A549 (cell line): Measurements from ENCODE around the gene PTPRN2. TPM values are rescaled to one million over a fixed set of nuclear protein-coding genes. Genes with fewer than 3 reads are reported as not detected.

Source experiments
- ATAC-seq, 2 experiments: fragments of 200-7000 bp in 1 of 2; fragments of >200 bp in 1 of 2; cut with Nextera tagmentation in 1 of 2; cut with Tn5 transposase in 1 of 2; 3 replicates each; pipeline versions ENCODE4 v1.8.0 to v1.9.1; 2018 to 2020; ENCODE audit warnings: mild to moderate bottlenecking in 1 of 2, moderate library complexity in 1 of 2
- CTCF ChIA-PET: fragments of 300-600 bp; sonication (Branson Sonifier 250); formaldehyde crosslinking; extraction: SDS; loops from one replicate; lab custom pipeline; 2021; ENCODE audit warnings: antibody characterized with exemption, inconsistent platforms; lab: Yijun Ruan, JAX
- POLR2A ChIA-PET: fragments of 350-600 bp; formaldehyde crosslinking; extraction: SDS; loops from one replicate; lab custom pipeline; 2021; ENCODE audit warnings: antibody characterized with exemption, inconsistent platforms; lab: Yijun Ruan, JAX
- DNase-seq, 2 experiments: peaks; one replicate each; pipeline versions ENCODE4 v3.0.0 to v3.0.0-alpha.2; 2011 to 2016; ENCODE audit warnings: low read depth in 1 of 2, low spot score in 1 of 2
- FAIRE-seq: peaks from 2 replicates; lab custom pipeline; 2011; peaks lifted over from hg19 to GRCh38; lab: Jason Lieb, UNC
- H3K27ac ChIP-seq, 2 experiments: fragments of >200 bp; sonication (Bioruptor Twin); formaldehyde crosslinking; 3 replicates each; pipeline ENCODE4 v1.5.1; 2016 to 2017
- H3K4me1 ChIP-seq: fragments of >200 bp; sonication (Bioruptor Twin); formaldehyde crosslinking; 3 replicates; pipeline ENCODE4 v1.6.1; 2016
- H3K4me2 ChIP-seq: fragments of >200 bp; sonication (Bioruptor Twin); formaldehyde crosslinking; 3 replicates; pipeline ENCODE4 v1.6.1; 2016
- H3K4me3 ChIP-seq: fragments of >200 bp; sonication (Bioruptor Twin); formaldehyde crosslinking; 3 replicates; pipeline ENCODE4 v1.5.1; 2016
- H3K9me3 ChIP-seq: fragments of >200 bp; sonication (Bioruptor Twin); formaldehyde crosslinking; 3 replicates; pipeline ENCODE4 v1.6.1; 2016
- CBX2 ChIP-seq: fragments of 200-600 bp; sonication (generic); IDR thresholded peaks from 2 replicates; pipeline ENCODE4 v1.6.1; 2016; ENCODE audit warnings: low read depth, mild to moderate bottlenecking, borderline replicate concordance
- CBX8 ChIP-seq: fragments of 200-600 bp; sonication (generic); IDR thresholded peaks from 2 replicates; pipeline ENCODE4 v1.6.1; 2016
- CHD4 ChIP-seq: fragments of 200-600 bp; sonication (generic); IDR thresholded peaks from 2 replicates; pipeline ENCODE4 v1.6.1; 2016; ENCODE audit warnings: antibody characterized with exemption, mild to moderate bottlenecking, borderline replicate concordance
- E2F6 ChIP-seq: IDR thresholded peaks from 2 replicates; pipeline ENCODE4 v1.6.1; 2012; ENCODE audit warnings: low read depth, borderline replicate concordance
- EP300 ChIP-seq, 2 experiments: fragments of >200 bp; sonication (Bioruptor Twin); formaldehyde crosslinking; IDR thresholded peaks; 2 replicates in 1 of 2; 3 replicates in 1 of 2; pipeline ENCODE4 v1.6.1; 2016 to 2017
- FOSB ChIP-seq: fragments of 250-450 bp; sonication (Bioruptor Pico); IDR thresholded peaks from 2 replicates; pipeline ENCODE4 v1.5.0; 2020; ENCODE audit warnings: mild to moderate bottlenecking, moderate library complexity
- HEYL ChIP-seq: fragments of 250-450 bp; sonication (Bioruptor Pico); IDR thresholded peaks from 2 replicates; pipeline ENCODE4 v1.8.0; 2021; ENCODE audit warnings: mild to moderate bottlenecking, moderate library complexity
- HOXA7 ChIP-seq: fragments of 250-450 bp; sonication (Bioruptor Pico); IDR thresholded peaks from 2 replicates; pipeline ENCODE4 v1.5.0; 2020; ENCODE audit warnings: mild to moderate bottlenecking, moderate library complexity
- HOXB13 ChIP-seq: fragments of 250-450 bp; sonication (Bioruptor Pico); IDR thresholded peaks from 2 replicates; pipeline ENCODE4 v1.5.0; 2020; ENCODE audit warnings: low read depth, mild to moderate bottlenecking, moderate library complexity
- JUN ChIP-seq, 2 experiments: fragments of >200 bp; sonication (Bioruptor Twin); formaldehyde crosslinking; IDR thresholded peaks; 2 replicates in 1 of 2; 3 replicates in 1 of 2; pipeline ENCODE4 v1.6.1; 2016 to 2017
- KDM5A ChIP-seq: fragments of 200-600 bp; sonication (generic); IDR thresholded peaks from 2 replicates; pipeline ENCODE4 v1.6.1; 2016; ENCODE audit warnings: antibody characterized with exemption, mild to moderate bottlenecking
- MAFK ChIP-seq: fragments of 450-650 bp; IDR thresholded peaks from 2 replicates; pipeline ENCODE4 v1.6.1; 2014; ENCODE audit not compliant: partially characterized antibody
- MYC ChIP-seq: IDR thresholded peaks from 2 replicates; pipeline ENCODE4 v1.6.1; 2012; ENCODE audit warnings: mild to moderate bottlenecking, inconsistent platforms, low read length, improper control_type of control experiment, borderline replicate concordance
- NFE2L2 ChIP-seq: fragments of 150-350 bp; conservative IDR thresholded peaks from 2 replicates; pipeline ENCODE4 v1.6.1; 2014; ENCODE audit warnings: low read length
- NR3C1 ChIP-seq: fragments of >200 bp; sonication (Bioruptor Twin); formaldehyde crosslinking; IDR thresholded peaks from 3 replicates; pipeline ENCODE4 v1.6.1; 2017
- POLR2A ChIP-seq: IDR thresholded peaks from 2 replicates; pipeline ENCODE4 v1.6.1; 2012; ENCODE audit warnings: mild to moderate bottlenecking, low read length
- REST ChIP-seq: fragments of 200-600 bp; sonication (generic); IDR thresholded peaks from 2 replicates; pipeline ENCODE4 v1.6.1; 2016; ENCODE audit warnings: antibody characterized with exemption, mild to moderate bottlenecking, moderate library complexity
- RNF2 ChIP-seq: fragments of 200-600 bp; sonication (generic); IDR thresholded peaks from 2 replicates; pipeline ENCODE4 v1.6.1; 2016; ENCODE audit warnings: low read depth, mild to moderate bottlenecking, antibody characterized with exemption, moderate library complexity, borderline replicate concordance
- TP53 ChIP-seq: fragments of 250-450 bp; sonication (Bioruptor Pico); IDR thresholded peaks from 2 replicates; pipeline ENCODE4 v1.5.0; 2021; ENCODE audit warnings: mild to moderate bottlenecking, moderate library complexity
- ZC3H11A ChIP-seq: fragments of 450-650 bp; IDR thresholded peaks from 2 replicates; pipeline ENCODE4 v1.6.1; 2014; ENCODE audit warnings: antibody characterized with exemption, mild to moderate bottlenecking
- ZFP36 ChIP-seq: fragments of 450-650 bp; IDR thresholded peaks from 2 replicates; pipeline ENCODE4 v1.6.1; 2014; ENCODE audit warnings: borderline replicate concordance; ENCODE audit not compliant: partially characterized antibody
- ZSCAN20 ChIP-seq: fragments of 250-450 bp; sonication (Bioruptor Pico); IDR thresholded peaks from 2 replicates; pipeline ENCODE4 v1.8.0; 2022; ENCODE audit warnings: mild to moderate bottlenecking, moderate library complexity
- WGBS: methylation state at CpG from one replicate; pipeline ENCODE4 v1.1.6; 2017; ENCODE audit errors: missing lambda C conversion rate; 5-methylcytosine and 5-hydroxymethylcytosine counted together
- polyA plus RNA-seq, 4 experiments: library from polyadenylated mRNA; depleted of rRNA in 3 of 4; stranded (reverse); fragments of >200 nt; fragmentation: RNase III in 1 of 4; extraction: RNeasy Plus Mini Kit Qiagen cat#74134 plus additional on column Dnase treatment in 1 of 4; gene quantifications; 2 replicates in 3 of 4; 3 replicates in 1 of 4; pipeline ENCODE4 v1.2.3, GENCODE V29; 2011 to 2017
- TF ChIP-seq, protein P1 (sequence below): IDR thresholded peaks from 2 replicates; pipeline ENCODE4 v1.6.1; 2012
- TF ChIP-seq, protein P2 (sequence below): fragments of >200 bp; sonication (Bioruptor Twin); formaldehyde crosslinking; IDR thresholded peaks from 3 replicates; pipeline ENCODE4 v1.5.1; 2016

Gene PTPRN2
- polyA plus RNA-seq, 2 of the 4 experiments (the other 2 are of a cell fraction), result 0.41 to 1.2 TPM

- CTCF ChIA-PET, result no interaction called here
- no peak for TF ChIP-seq NR3C1
- TF ChIP-seq CBX2, result no peak
- TF ChIP-seq HOXB13 (CRISPR knock-in tag), result no peak
- no peak for TF ChIP-seq RNF2
- no peak for TF ChIP-seq ZSCAN20 (CRISPR knock-in tag)
- TF ChIP-seq, protein P1, sequence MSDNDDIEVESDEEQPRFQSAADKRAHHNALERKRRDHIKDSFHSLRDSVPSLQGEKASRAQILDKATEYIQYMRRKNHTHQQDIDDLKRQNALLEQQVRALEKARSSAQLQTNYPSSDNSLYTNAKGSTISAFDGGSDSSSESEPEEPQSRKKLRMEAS, result no peak
- no peak for TF ChIP-seq NFE2L2
- no peak for TF ChIP-seq ZC3H11A
- no peak for TF ChIP-seq POLR2A
- TF ChIP-seq JUN (IDR thresholded peaks at IDR 0.05), result no peak
- no peak for TF ChIP-seq ZFP36
- no peak for TF ChIP-seq CBX8
- no peak for TF ChIP-seq FOSB (CRISPR knock-in tag)
- no peak for TF ChIP-seq HEYL
- no peak for TF ChIP-seq MYC
- FAIRE-seq, result peak; percentile 100
These were observed 7.4 kb upstream of the PTPRN2 start for GRCh38 chr7:158595068-158595467.

GRCh38 chr7:158592541-158592940, 4.9 kb upstream of the PTPRN2 start:
- Histone ChIP-seq H3K27ac (no peak overlapping the region), H3K9me3 (peaks cover 11% of the 10 kb centered on the region; the same call in 1 of the 3 replicates), H3K4me3 (no peak overlapping the region), H3K4me1 (no peaks in the 10 kb centered on the region), H3K4me2 (no peak overlapping the region)
- WGBS, result 50% methylated on average over 1 of the region's 1 CpG
- no peak for DNase-seq
- ChIA-PET POLR2A (no interaction called here), CTCF (no interaction called here)
- TF ChIP-seq REST, result no peak
- TF ChIP-seq POLR2A, result no peak
- ATAC-seq, result no peak
- no peak for FAIRE-seq

More at GRCh38 chr7:158595068-158595467, 7.4 kb upstream of the PTPRN2 start:
- ATAC-seq (peak; percentile 56 to 96; a peak in 5 of 6 replicates), DNase-seq (peak in 1 of 2 experiments; percentile 26)
- Histone ChIP-seq H3K4me3 (no peak overlapping the region), H3K9me3 (peaks cover 11% of the 10 kb centered on the region; the same call in 1 of the 3 replicates), H3K4me2 (no peak overlapping the region), H3K27ac (no peak overlapping the region), H3K4me1 (no peaks in the 10 kb centered on the region)
- WGBS, result 18% methylated on average over 3 of the region's 3 CpGs
- POLR2A ChIA-PET, result no interaction called here

- Histone ChIP-seq H3K9me3 (peaks cover 11% of the 10 kb centered on the region; the same call in 1 of the 3 replicates), H3K4me3 (no peak overlapping the region), H3K4me2 (no peak overlapping the region)
- POLR2A ChIA-PET, result no interaction called here
- ATAC-seq, result no peak
- 53% methylated on average over 15 of the region's 15 CpGs for WGBS
- TF ChIP-seq TP53 (CRISPR knock-in tag) (no peak), HOXA7 (no peak), ZSCAN20 (CRISPR knock-in tag) (no peak), CHD4 (no peak), E2F6 (no peak), EP300 (IDR thresholded peaks at IDR 0.05) (no peak), KDM5A (no peak), MAFK (no peak), NFE2L2 (no peak)
- TF ChIP-seq, protein P2, sequence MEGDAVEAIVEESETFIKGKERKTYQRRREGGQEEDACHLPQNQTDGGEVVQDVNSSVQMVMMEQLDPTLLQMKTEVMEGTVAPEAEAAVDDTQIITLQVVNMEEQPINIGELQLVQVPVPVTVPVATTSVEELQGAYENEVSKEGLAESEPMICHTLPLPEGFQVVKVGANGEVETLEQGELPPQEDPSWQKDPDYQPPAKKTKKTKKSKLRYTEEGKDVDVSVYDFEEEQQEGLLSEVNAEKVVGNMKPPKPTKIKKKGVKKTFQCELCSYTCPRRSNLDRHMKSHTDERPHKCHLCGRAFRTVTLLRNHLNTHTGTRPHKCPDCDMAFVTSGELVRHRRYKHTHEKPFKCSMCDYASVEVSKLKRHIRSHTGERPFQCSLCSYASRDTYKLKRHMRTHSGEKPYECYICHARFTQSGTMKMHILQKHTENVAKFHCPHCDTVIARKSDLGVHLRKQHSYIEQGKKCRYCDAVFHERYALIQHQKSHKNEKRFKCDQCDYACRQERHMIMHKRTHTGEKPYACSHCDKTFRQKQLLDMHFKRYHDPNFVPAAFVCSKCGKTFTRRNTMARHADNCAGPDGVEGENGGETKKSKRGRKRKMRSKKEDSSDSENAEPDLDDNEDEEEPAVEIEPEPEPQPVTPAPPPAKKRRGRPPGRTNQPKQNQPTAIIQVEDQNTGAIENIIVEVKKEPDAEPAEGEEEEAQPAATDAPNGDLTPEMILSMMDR, result no peak
- TF ChIP-seq, all 56 proteins: peak for 0
- Histone ChIP-seq H3K4me1 (peaks cover 2% of the 10 kb centered on the region; the same call in 1 of the 3 replicates), H3K27ac (no peak overlapping the region)
- FAIRE-seq (no peak), DNase-seq (no peak)
- CTCF ChIA-PET, result no interaction called here
These were observed 4.3 kb upstream of the PTPRN2 start for GRCh38 chr7:158591944-158592343.
